GM19240 (cell line): Measurements from ENCODE around the gene PRMT1.
A peak's percentile ranks its signal among the peaks of the same experiment; 100 is the strongest.

Source experiments
- DNase-seq: peaks from one replicate; pipeline ENCODE4 v3.0.0; 2011; ENCODE audit warnings: low spot score; ENCODE audit not compliant: insufficient read length

Gene PRMT1

DNA sequence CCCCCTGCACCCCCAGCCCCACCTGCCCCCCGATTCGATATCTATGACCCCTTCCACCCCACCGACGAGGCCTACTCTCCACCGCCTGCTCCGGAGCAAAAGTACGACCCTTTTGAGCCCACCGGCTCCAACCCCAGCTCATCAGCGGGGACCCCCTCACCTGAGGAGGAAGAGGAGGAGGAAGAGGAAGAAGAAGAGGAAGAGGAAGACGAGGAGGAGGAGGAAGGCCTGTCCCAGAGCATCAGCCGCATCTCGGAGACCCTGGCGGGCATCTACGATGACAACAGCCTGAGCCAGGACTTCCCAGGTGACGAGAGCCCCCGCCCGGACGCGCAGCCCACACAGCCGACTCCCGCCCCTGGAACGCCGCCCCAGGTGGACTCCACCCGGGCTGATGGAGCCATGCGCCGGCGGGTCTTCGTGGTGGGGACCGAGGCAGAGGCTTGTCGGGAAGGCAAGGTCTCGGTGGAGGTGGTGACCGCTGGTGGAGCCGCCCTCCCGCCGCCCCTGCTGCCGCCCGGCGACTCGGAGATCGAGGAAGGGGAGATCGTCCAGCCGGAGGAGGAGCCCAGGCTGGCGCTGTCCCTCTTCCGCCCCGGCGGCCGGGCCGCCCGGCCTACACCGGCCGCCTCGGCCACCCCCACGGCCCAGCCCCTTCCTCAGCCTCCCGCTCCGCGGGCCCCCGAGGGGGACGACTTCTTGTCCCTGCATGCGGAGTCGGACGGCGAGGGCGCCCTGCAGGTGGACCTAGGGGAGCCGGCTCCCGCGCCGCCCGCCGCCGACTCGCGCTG, 25.8 kb upstream of the PRMT1 start:
- DNase-seq = no peak

DNA sequence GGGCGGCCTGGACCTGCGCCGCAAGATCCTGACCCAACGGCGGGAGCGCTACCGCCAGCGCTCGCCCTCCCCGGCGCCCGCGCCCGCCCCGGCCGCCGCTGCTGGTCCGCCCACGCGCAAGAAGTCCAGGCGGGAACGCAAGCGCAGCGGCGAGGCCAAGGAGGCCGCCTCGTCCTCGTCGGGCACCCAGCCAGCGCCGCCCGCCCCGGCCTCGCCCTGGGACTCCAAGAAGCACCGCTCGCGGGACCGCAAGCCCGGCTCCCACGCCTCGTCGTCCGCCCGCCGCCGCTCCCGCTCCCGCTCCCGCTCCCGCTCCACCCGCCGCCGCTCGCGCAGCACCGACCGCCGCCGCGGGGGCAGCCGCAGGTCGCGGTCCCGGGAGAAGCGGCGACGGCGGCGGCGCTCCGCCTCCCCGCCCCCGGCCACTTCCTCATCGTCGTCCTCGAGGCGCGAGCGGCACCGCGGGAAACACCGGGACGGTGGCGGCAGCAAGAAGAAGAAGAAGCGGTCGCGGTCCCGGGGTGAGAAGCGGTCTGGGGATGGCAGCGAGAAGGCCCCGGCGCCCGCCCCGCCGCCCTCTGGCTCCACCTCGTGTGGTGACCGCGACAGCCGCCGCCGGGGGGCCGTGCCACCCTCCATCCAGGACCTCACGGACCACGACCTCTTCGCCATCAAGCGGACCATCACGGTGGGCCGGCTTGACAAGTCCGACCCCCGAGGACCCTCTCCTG, 25.1 kb upstream of the PRMT1 start:
- DNase-seq = no peak

DNA sequence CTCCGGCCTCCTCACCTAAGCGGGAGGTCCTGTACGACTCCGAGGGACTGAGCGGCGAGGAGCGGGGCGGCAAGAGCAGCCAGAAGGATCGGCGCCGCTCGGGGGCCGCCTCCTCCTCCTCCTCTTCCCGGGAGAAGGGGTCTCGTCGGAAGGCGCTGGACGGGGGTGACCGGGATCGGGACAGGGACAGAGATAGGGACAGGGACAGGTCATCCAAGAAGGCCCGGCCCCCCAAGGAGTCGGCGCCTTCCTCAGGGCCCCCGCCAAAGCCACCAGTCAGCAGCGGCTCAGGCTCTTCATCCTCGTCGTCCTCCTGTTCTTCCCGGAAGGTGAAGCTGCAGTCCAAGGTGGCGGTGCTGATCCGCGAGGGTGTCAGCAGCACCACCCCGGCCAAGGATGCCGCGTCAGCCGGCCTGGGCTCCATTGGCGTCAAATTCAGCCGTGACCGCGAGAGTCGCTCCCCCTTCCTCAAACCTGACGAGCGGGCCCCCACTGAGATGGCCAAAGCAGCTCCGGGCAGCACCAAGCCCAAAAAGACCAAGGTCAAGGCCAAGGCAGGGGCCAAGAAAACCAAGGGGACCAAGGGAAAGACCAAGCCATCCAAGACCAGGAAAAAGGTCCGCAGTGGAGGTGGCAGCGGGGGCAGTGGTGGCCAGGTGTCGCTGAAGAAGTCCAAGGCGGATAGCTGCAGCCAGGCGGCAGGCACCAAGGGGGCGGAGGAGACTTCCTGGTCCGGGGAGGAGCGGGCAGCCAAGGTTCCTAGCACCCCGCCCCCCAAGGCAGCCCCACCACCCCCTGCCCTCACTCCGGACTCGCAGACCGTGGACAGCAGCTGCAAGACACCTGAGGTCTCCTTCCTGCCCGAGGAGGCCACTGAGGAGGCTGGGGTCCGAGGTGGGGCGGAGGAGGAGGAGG, 24.3 kb upstream of the PRMT1 start:
- no peak for DNase-seq

DNA sequence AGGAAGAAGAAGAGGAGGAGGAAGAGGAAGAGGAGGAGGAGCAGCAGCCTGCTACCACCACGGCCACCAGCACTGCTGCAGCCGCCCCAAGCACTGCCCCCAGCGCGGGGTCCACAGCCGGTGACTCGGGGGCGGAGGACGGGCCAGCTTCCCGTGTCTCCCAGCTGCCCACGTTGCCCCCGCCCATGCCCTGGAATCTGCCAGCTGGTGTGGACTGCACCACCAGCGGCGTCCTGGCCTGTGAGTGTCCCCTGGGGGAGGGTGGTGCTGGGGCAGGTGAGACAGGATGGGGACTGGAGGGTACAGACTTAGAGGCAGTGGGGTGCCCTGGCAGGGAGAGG, 23.6 kb upstream of the PRMT1 start:
- no peak for DNase-seq

DNA sequence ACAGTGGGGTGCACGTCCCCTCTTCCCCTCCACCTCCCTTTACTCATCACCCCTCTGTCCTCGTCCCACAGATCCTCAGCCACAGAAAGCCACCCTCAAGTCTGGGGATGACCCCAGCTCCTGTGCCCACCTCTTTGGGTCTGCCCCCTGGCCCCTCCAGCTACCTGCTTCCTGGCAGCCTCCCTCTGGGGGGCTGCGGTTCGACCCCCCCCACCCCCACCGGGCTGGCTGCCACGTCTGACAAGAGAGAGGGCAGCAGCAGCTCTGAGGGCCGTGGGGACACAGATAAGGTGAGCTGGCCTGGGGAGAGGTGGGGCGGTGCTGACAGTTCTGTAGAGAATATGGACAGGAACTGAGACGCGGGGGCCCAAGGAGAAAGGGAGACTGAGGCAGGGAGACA, 22.5 kb upstream of the PRMT1 start:
- DNase-seq = no peak

DNA sequence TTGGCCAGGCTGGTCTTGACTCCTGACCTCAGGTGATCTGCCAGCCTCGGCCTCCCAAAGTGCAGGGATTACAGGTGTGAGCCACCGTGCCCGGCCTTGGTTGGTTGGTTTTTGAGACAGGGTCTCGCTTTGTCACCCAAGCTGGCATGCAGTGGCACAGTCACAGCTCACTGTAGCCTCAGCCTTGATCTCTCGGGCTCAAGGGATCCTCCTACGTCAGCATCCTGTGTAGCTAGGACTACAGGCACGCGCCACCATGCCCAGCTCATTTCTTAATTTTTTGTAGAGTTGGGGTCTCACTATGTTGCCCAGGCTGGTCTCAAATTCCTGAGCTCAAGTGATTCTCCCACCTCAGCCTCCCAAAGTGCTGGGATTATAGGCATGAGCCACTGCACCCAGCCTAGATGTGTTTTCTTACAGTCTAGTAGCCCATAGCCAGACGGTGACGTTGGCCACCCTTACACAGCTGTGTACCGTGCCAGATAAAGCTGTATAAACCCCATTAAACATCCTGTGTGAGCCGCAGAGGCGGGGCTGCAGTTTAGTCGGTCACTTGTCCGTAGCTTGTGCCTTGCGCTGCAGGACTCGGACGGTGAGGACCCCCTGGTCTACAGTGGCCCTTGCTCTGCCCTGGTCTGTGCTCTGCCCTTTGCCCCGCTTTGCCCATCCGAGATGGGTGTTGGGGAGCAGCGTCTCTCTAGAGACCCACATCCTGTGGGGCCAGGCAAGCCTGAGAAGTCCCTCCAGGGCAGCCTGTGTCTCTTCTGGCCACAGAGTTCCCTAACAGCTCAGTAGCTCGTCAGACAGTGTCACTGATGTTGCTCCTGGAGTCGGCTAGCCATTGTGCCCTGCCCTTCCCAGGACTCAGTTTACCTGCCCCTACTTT, 21.3 kb upstream of the PRMT1 start:
- no peak for DNase-seq

DNA sequence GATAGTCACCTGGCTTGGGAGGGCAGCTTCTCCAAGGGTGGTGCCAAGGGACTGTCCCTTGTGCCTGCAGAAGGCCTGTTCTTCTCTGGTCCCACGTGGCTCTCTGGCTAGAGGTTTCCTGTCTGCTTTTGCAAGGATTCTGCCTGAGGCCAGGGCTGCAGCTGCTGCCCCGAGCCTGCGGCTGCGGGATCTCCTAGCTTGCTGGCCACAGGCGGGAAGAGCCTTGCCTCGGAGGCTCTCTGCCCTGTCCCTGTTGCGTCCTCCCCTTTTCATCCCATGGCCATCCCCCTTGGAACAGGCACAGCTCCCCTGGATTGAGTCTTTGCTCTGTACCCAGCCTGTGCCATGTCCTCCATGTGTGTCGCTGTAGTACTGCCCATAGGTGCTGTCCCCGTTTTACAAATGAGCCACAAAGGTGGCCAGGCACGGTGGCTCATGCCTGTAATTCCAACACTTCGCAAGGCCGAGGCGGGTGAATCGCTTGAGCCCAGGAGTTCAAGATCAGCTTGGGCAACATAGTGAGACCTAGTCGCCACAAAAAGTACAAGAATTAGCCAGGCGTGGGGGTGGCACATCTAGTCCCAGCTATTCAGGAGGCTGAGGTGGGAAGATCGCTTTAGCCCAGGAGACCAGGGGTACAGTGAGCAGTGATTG, 20.5 kb upstream of the PRMT1 start:
- no peak for DNase-seq

DNA sequence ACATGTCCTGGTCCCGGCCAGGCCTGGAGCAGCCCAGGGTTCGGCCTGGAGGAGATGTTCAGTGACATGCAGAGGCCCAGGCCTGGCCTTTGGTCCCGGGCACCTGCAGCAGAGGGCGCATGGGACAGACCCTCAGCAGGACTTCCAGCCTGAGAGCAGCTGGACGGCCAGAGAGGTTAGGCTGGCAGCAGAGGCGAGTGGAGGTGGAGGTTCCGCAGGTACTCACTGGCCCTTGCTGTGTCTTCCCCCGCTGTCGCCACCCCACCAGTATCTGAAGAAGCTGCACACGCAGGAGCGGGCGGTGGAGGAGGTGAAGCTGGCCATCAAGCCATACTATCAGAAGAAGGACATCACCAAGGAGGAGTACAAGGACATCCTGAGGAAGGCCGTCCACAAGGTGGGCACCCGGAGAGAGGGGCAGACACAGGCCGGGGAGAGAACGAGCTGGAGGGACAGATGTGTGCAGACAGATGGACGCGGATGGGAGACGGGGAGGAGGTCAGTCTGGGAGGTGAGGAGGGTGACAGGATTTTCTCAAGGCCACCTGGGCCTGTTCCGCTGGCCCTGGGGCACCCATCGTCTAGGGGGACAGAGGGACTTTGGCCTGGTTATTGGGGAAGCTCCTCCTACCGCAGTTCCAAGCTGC, 19.5 kb upstream of the PRMT1 start:
- no peak for DNase-seq

DNA sequence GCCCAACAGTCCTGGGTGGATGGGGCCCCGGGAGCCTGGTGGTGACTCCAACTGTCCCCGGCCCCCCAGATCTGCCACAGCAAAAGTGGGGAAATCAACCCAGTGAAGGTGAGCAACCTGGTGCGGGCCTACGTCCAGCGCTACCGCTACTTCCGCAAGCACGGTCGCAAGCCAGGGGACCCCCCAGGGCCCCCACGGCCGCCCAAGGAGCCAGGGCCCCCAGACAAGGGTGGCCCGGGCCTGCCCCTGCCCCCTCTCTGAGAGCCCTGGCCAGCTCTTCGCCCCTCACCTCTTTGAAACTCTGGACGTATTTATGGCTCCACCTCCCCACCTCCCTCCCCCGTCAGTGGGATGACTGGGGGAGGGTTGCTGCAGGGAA, 18.9 kb upstream of the PRMT1 start:
- DNase-seq = no peak

DNA sequence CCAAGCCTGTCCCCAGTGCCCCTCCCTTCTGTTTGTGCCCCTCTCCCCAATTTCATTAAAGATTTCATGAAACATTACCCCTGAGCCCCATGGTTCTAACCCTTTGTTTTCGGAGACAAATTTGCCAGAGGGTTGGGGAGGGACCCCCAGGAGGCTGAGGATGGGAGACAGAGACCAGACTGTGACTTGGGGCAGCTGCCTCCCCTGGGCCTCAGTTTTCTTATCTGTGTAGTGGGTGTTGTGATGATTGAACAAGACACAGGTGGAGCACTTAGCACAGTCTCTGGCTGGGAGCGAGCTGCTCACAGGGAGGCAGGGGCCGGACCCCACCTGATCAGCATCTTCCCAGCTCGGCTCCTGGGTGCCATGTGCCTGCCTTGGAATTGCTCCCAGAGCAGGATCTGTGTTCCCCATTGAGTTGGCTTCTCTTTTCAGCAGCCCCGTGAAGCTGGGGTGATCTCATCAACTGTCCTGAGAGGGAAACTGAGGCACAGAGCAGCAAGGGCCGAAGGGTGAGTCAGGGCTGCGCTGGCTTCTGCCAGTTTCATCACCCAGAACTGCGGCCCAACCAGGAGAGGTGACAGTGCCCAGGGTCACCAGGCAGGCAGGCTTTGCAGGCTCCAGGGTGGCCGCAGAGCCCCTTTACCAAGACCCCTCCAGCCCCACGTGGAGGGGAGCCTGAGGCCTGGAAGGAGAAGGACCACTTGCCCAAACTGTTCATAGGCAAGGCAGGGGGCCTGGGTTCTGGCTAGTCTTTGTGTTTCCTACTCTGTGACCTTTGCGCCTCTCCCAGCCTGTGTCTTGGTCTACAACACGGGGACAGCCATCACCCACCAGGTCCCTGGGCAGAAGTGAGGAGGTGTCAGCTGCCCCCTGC, 18.3 kb upstream of the PRMT1 start:
- no peak for DNase-seq

DNA sequence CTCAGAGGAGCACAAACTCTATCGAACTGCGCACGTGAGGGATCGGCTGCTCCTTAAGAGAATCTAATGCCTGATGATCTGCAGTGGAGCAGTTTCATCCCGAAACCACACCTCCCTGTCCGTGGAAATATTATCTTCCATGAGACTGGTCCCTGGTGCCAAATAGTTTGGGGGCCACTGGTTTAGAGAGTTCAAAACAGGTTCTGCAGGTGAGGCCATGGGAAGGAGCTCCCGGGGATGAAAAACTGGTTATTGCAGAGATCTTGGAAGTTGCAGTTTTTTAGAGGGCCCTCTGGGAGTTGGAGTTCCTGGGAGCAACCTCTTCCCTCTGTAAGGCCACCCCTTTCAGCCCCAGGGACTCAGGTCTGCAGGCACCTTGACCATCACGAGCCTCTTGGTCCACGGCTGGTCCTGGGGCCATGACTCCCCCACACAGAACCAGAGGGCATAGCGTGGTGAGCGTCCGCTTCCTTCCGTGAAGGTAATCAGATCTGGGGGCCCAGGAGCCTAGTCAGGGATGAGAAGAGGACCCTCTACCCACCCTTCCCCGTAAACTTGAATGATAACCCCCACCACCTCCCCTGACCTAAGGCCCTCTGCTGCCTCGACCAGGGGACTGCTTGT, 16.6 kb upstream of the PRMT1 start:
- no peak for DNase-seq

DNA sequence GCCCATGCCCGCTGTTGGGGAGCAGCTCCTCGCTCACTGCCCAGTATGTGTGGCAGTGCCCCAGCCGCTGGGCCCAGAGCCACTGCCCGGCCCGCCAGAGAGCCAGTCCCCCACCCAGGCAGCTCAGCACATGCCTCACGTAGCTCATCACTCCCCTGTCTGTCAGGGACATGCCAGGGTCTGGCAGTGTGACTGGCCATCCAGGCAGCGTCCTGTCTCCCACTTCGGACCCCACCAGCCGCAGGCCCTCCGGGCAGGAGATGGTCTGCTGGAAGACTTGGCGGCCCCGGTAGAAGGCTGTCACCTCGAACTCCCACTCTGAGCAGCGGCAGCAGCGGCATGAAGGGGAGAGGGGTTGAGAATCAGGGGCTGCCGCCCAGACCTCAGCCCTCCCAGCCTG, 15.1 kb upstream of the PRMT1 start:
- DNase-seq = no peak

DNA sequence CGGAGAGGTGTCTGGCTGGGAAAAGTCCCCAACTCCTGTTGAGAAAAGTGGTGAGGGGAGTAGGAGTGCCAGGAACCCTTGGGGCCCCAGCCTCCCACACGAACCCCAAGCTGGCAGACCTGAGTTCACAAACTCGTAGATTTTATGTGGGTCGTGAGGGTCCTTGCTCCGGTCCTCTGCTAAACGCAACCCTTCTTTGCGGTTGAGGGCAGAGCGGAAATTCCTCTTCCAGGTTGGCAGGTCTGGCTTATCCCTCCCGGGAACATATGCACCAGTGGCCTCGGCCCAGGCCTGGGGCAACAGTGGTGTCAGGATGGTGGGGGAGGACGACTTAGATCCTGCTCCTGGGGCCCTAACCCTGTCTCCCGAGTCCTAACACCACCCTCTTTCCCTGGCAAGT, 13.8 kb upstream of the PRMT1 start:
- DNase-seq = no peak

DNA sequence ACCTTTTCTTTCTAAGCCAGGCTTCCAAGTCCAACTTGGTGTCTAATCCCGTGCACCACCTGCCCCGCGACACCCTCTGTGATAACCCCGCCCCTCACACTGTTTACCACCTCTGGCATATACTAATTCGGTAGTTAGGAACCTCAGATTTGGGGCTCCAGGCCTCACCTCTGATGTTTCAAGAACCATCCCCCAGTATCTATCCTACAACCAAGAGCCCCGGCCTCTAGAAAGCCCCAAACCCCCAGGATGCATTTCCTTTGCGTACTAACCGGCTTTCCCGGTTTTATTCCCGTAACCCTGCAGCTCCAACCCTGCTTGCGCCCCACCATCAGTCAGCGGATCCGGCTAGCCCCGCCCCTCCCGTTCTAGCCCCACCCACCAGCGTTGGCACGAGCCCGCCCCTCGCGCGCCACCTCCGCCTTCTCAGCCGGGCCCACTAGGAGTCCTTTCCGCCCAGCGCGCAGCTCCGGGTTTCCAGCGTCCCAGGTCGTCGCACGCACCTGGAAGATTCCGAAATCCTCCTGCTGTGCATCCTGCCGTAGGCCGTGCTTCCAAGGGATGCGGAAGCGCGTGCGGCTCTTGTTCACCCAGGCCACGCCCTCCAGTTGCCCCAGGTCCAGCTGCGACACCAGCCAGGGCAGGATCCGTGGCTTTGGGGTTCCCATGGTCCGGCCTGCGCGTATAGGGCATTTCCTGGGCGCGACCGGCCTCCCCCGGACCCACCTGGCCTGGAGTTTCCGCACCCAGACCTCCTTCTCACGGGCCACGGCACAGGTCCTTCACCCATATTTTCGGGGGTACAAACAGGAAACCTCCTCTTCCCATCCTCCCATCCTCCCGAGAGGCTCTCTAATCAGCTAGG, 12.7 kb upstream of the PRMT1 start:
- peak; percentile 88 for DNase-seq

DNA sequence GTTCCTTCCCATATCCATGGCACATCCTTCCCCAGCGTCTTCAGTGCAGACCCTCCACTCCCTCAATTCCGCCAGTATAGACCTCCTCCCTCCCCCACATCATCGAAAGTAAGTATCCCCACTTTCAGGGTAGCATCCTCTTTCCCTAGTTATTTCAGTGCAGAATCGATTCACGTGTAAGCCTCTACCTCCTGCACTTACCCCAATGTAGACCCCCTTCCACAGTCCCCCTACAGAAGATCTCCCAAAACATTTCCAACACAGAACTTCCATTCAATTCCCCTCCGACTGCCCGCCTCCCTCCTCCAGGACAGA, 12.1 kb upstream of the PRMT1 start:
- DNase-seq = no peak

DNA sequence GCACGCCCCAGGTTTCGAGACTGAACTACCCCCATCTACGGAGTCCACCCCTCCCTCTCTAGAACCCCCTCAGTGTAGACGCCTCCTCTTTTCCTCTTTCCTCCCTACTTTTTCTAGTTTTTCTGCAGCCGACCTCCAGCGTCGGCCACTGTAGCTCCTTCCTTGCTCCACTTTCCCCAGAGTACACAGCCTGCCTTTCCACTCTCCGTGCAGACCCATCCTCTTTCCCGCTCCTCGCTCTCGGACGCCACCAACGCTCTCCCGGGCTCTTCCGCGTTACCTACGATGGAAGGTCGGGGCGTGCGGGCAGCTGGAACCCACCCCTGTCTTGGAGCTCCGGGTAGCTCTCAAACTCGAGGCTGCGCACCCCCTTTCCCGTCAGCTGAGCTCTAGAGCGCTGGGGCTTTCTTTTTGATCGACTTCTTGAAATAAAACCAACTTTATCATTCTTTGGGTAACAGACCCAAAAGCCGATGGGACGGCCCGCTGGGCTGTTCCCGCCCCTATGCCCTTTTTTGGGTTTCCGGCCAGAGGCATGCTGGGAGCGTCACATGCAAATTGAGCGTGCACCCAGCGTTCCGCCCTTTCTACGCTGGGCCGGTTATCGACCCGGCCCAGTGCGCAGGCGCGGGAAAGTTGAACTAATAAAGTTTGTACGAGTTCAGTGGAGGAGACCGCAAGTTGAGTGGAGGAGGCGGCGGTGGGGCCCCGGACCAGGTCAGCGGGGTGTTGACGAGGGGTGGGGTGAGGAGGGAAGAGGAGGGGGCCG, 11.5 kb upstream of the PRMT1 start, which contains the start of the genes BCL2L12 and IRF3:
BCL2L12 (plus strand) TSS at position 583 of the 769 bp plus-strand sequence. CDS start 760 bp downstream, outside the sequence.
IRF3 (minus strand) TSS at position 507 of the 769 bp plus-strand sequence. CDS start 1,019 bp downstream, outside the sequence.
- DNase-seq = peak; percentile 99

DNA sequence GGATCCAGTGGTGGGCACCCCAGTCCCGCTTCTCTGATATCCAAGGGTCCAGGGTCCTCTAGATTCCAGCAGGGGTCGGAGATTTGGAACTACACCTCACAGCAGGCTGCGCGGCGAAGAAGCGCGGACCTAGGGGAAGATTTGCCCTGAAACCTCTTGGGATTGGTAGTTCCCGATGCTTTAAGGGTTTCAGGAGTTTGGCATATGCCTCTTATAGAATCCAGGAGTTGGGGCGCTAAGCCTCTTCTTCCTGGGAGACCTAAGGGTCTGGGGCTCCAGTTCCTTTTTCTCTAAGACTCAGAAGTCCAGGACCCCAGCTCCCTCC, 11.0 kb upstream of the PRMT1 start:
- DNase-seq = no peak
